GM06990 (cell line): Measurements from ENCODE around the gene C1RL.

Experiments
- DNase-seq: peaks from one replicate; pipeline ENCODE4 v3.0.0-alpha.2; 2011; ENCODE audit not compliant: insufficient read length; ENCODE audit errors: extremely low read depth
- H3K27me3 ChIP-seq: replicated peaks from 2 replicates; pipeline ENCODE4 v1.6.0; 2011; ENCODE audit warnings: low read length; ENCODE audit not compliant: control insufficient read depth, insufficient read depth
- H3K36me3 ChIP-seq: 2 replicates; pipeline ENCODE4 v1.5.1; 2011; ENCODE audit warnings: low read length; ENCODE audit not compliant: control insufficient read depth, insufficient read depth
- H3K4me3 ChIP-seq: replicated peaks from 2 replicates; pipeline ENCODE4 v1.5.1; 2011; ENCODE audit warnings: low read depth, mild to moderate bottlenecking, control low read depth, low read length
- CTCF ChIP-seq: IDR thresholded peaks from 2 replicates; pipeline ENCODE4 v1.5.1; 2011; ENCODE audit warnings: low read length, control low read depth, mild to moderate bottlenecking, inconsistent platforms; ENCODE audit not compliant: insufficient read depth, poor library complexity, severe bottlenecking

The C1RL gene

GRCh38 chr12:7067096-7067495, 41.9 kb downstream of the C1RL start:
- DNase-seq = no peak
- TF ChIP-seq CTCF = no peak
- Histone ChIP-seq H3K4me3 (no peak overlapping the region), H3K36me3 (no peaks in the 10 kb centered on the region), H3K27me3 (no peaks in the 10 kb centered on the region; the same call in 1 of the 2 replicates)

DNA sequence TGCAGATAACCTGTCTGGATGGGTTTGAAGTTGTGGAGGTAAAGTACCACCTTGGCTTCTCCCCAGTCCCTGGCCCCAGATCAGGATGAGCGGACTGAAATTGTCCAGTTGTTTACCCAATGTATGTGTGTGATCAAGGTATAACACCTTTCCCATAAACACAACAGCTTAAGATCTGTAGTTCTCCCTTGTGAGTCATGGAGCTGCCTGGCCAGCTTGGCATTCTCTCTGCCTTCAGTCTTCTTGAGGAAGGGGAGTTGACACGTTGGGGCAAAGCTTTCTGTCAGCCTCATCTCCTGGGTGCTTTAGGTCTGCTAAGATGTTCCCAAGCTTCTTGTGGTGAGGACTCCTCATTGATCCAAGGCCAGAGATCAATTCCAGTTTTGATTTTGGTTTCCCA, 42.4 kb downstream of the C1RL start:
- Histone ChIP-seq H3K4me3 (no peak overlapping the region), H3K36me3 (no peaks in the 10 kb centered on the region), H3K27me3 (no peaks in the 10 kb centered on the region; the same call in 1 of the 2 replicates)
- TF ChIP-seq CTCF = no peak
- DNase-seq = no peak

DNA sequence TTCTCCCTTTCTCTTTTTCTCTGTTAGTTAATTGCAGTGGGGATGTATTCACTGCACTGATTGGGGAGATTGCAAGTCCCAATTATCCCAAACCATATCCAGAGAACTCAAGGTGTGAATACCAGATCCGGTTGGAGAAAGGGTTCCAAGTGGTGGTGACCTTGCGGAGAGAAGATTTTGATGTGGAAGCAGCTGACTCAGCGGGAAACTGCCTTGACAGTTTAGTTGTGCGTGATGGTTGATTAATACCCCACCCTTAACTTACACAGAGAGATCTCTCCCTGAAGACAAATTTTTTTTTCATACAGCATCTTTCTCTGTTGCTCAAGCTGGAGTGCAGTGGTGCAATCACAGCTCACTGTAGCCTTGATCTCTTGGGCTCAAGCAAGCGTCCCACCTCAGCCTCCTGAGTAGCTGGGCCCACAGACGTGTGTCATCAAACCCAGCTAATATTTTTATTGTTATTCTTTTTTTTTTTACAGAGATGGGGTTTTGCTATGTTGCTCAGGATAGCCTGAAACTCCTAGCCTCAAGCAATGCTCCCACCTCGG, 43.9 kb downstream of the C1RL start:
- no peaks in the 10 kb centered on the region for H3K36me3 ChIP-seq
- no peak for DNase-seq
- H3K4me3 ChIP-seq = no peak overlapping the region
- TF ChIP-seq CTCF = no peak
- H3K27me3 ChIP-seq = no peaks in the 10 kb centered on the region; the same call in 1 of the 2 replicates

- TF ChIP-seq CTCF = no peak
- Histone ChIP-seq H3K36me3 (no peaks in the 10 kb centered on the region), H3K4me3 (no peak overlapping the region), H3K27me3 (no peaks in the 10 kb centered on the region; the same call in 1 of the 2 replicates)
- no peak for DNase-seq
These were observed 44.5 kb downstream of the C1RL start for GRCh38 chr12:7064516-7064915.

DNA sequence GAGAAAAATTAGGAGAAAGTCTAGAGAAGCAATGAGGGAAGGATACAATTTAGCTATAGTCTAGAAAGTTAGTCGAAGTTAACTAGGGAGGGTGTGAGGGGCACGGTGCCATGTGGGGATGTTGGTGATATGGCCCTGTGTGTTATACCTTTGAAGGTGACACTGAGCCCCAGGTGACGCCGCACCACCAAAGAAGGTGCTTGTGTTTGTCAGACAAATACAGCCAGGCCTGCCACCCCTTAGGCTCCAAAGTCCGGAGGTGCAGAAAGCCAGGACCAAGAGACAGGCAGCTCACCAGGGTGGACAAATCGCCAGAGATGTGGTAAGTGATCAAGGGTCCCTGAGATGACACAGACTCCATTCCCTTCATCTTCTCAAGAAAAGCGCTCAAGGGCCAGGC, 47.4 kb downstream of the C1RL start:
- TF ChIP-seq CTCF = no peak
- no peak for DNase-seq
- Histone ChIP-seq H3K36me3 (no peaks in the 10 kb centered on the region), H3K27me3 (no peaks in the 10 kb centered on the region), H3K4me3 (no peak overlapping the region)

DNA sequence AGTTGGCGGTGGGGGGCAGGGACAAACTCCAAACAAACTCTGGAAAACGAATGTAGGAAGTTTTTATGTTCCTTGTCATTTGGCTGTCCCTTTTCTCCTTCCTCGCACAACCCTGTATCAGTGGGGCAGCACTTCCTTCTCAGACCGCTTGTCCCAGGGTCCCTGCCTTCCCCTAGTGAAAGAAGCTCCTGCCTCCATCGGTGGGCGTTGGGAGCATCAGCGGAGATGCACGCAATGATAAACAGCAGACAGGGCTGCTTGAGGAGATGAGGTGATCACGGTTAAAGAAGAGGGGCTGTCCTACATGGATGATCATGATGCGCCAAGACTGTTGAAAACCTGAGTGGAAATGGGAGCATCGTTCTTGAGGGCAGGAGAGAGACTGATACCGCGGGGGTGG, 47.9 kb downstream of the C1RL start:
- H3K36me3 ChIP-seq = no peaks in the 10 kb centered on the region
- TF ChIP-seq CTCF = no peak
- DNase-seq = no peak
- no peak overlapping the region for H3K4me3 ChIP-seq
- H3K27me3 ChIP-seq = no peaks in the 10 kb centered on the region
